NT2/D1 (cell line): ENCODE results near the gene IL32.
"Not testable (repeated sequence)": the region's sequence is repeated elsewhere in the genome, so short reads cannot be mapped to it uniquely, and the experiment has no call there.

Experiments used
- YY1 ChIP-seq: IDR thresholded peaks from 2 replicates; pipeline ENCODE4 v1.6.1; 2011; ENCODE audit not compliant: insufficient read length, insufficient read depth
- ZNF274 ChIP-seq: IDR thresholded peaks from 2 replicates; pipeline ENCODE4 v1.6.1; 2011; ENCODE audit warnings: mild to moderate bottlenecking, low read depth, low read length

DNA sequence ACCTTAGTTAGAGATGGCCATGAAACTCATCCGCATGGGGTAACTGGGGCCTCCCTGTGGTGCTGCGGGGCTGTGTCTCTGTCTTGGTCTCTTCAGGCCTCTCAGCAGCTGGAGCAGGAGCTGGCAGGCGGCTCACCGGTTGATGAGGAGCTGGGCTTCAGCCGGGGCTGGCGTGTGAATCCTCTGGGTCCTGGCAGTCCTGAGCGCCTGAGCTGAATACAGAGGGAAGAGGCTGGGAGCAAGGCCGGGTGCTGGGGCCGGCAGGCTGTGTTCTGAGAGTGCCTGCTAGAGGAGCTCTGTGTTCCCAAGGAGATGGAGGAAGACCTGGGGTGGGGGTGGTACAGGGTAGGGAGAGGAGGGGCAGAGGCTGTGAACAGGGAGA, 9.7 kb upstream of the IL32 start:
- not testable (repeated sequence) for TF ChIP-seq ZNF274, YY1
